AG04449 (cell line): ENCODE results near the gene ATP2A3.

ENCODE experiments used
- CTCF ChIA-PET: fragments of 350-600 bp; formaldehyde crosslinking; extraction: SDS; loops from one replicate; lab custom pipeline; 2021; ENCODE audit warnings: antibody characterized with exemption; lab: Yijun Ruan, JAX
- POLR2A ChIA-PET: fragments of 400-600, 350-600 bp; formaldehyde crosslinking; extraction: SDS; loops from one replicate; lab custom pipeline; 2020; ENCODE audit warnings: antibody characterized with exemption, inconsistent platforms; lab: Yijun Ruan, JAX
- DNase-seq: peaks from one replicate; pipeline ENCODE4 v3.0.0-alpha.2; 2010; ENCODE audit warnings: low read depth, low spot score
- H3K4me3 ChIP-seq: 2 replicates; pipeline ENCODE4 v1.5.1; 2011; ENCODE audit warnings: low read depth, mild to moderate bottlenecking, control low read depth, low read length
- CTCF ChIP-seq: IDR thresholded peaks from one replicate; pipeline ENCODE4 v1.5.1; 2011; ENCODE audit warnings: mild to moderate bottlenecking, moderate library complexity, low read length, control low read depth, inconsistent platforms; ENCODE audit not compliant: insufficient read depth; ENCODE audit errors: missing control alignments

ATP2A3 gene

GRCh38 chr17:4003501-4004421, 39.5 kb upstream of the ATP2A3 start:
- ChIA-PET POLR2A (no interaction called here), CTCF (interaction anchor here (0.7 to 9.9 kb wide), 22 partner anchors 9 to 412 kb away, joined by 3 to 137 read pairs (median 6); partner anchors contain the start of genes NCBP3 and P2RX1)
- DNase-seq = no peak
- H3K4me3 ChIP-seq = no peak overlapping the region
- TF ChIP-seq CTCF = no peak

GRCh38 chr17:4003131-4003500, 38.9 kb upstream of the ATP2A3 start:
- CTCF ChIA-PET = interaction anchor here (0.7 to 9.9 kb wide), 11 partner anchors 8 to 265 kb away, joined by 3 to 137 read pairs (median 6); partner anchors contain the start of genes NCBP3 and P2RX1
- TF ChIP-seq CTCF = no peak
- no peak for DNase-seq
- H3K4me3 ChIP-seq = no peak overlapping the region
- POLR2A ChIA-PET = interaction anchor here (0.6 kb wide), 1 partner anchor 329 kb away, joined by 4 read pairs; no protein-coding TSS in a partner anchor

GRCh38 chr17:4001048-4001590, 36.9 kb upstream of the ATP2A3 start:
- TF ChIP-seq CTCF = no peak
- POLR2A ChIA-PET = no interaction called here
- no peak overlapping the region for H3K4me3 ChIP-seq
- DNase-seq = no peak
- CTCF ChIA-PET = interaction anchor here (0.6 to 9.9 kb wide), 5 partner anchors 9 to 265 kb away, joined by 3 to 137 read pairs (median 3); partner anchors contain the start of gene P2RX1

GRCh38 chr17:3998436-3998835, 34.2 kb upstream of the ATP2A3 start:
- DNase-seq = no peak
- no peak for TF ChIP-seq CTCF
- POLR2A ChIA-PET = no interaction called here
- CTCF ChIA-PET = interaction anchor here (0.7 to 9.9 kb wide), 5 partner anchors 10 to 260 kb away, joined by 3 to 137 read pairs (median 4); partner anchors contain the start of genes NCBP3 and P2RX1
- H3K4me3 ChIP-seq = no peak overlapping the region

- ChIA-PET POLR2A (no interaction called here), CTCF (interaction anchor here (2.1 to 4.1 kb wide), 2 partner anchors 10 to 81 kb away, joined by 7 to 19 read pairs; no protein-coding TSS in a partner anchor)
- TF ChIP-seq CTCF = no peak
- no peak for DNase-seq
- no peak overlapping the region for H3K4me3 ChIP-seq
Measured at GRCh38 chr17:3995067-3995466, 30.8 kb upstream of the ATP2A3 start.

- POLR2A ChIA-PET = no interaction called here
- CTCF ChIA-PET = interaction anchor here (1.0 to 4.1 kb wide), 2 partner anchors 10 to 28 kb away, joined by 3 to 19 read pairs; no protein-coding TSS in a partner anchor
- no peak for DNase-seq
- no peak for TF ChIP-seq CTCF
- no peak overlapping the region for H3K4me3 ChIP-seq
Measured at GRCh38 chr17:3994221-3994576, 30.0 kb upstream of the ATP2A3 start.
